PFSK-1 (cell line): ENCODE data around the gene SPAG8.

Source experiments
- FOXP2 ChIP-seq: optimal IDR thresholded peaks from 2 replicates; pipeline ENCODE3; 2011; ENCODE audit warnings: borderline replicate concordance, control low read depth, inconsistent platforms; ENCODE audit not compliant: insufficient read depth; ENCODE audit errors: extremely low read length, extremely low read depth
- POLR2AphosphoS5 ChIP-seq: IDR thresholded peaks from 2 replicates; pipeline ENCODE4 v1.6.1; 2012; ENCODE audit warnings: low read depth, mild to moderate bottlenecking, control low read depth, low read length, moderate library complexity
- SIN3A ChIP-seq: IDR thresholded peaks from 2 replicates; pipeline ENCODE4 v1.6.1; 2012; ENCODE audit warnings: mild to moderate bottlenecking, low read length, moderate library complexity, borderline replicate concordance; ENCODE audit not compliant: insufficient read depth
- TAF1 ChIP-seq: IDR thresholded peaks from 2 replicates; pipeline ENCODE4 v1.6.1; 2012; ENCODE audit warnings: low read length, control low read depth, borderline replicate concordance; ENCODE audit not compliant: insufficient read depth
- TF ChIP-seq, protein P1 (sequence below), 2 experiments: IDR thresholded peaks; 2 replicates each; pipeline versions ENCODE4 v1.6.1 to v1.8.0; 2011 to 2012; ENCODE audit warnings: low read depth in 2 of 2, low read length in 2 of 2, control low read depth in 1 of 2, inconsistent platforms in 1 of 2, mild to moderate bottlenecking in 1 of 2, moderate library complexity in 1 of 2; ENCODE audit not compliant: insufficient read depth in 1 of 2

SPAG8 gene

DNA sequence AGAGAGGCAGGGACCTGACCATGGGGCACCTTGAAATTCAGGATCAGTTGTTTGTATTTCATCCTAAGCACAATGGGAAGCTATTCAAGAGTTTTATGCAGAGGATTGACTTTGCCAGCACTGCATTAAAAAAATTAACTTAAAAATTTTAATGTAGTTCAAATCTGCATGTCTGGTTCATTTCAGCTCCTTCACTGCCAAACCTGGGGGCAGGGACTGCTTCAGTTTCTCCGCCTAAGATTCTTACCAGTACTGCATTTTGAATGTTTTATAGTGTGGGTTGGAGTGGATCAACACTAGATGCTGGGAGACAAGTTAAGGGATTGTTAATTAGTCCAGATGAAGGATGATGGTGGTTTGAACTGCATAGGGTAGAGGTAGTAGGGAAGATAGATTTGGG, 42.3 kb downstream of the SPAG8 start:
- TF ChIP-seq SIN3A (no peak), POLR2AphosphoS5 (no peak), TAF1 (no peak), FOXP2 (no peak)
- TF ChIP-seq, protein P1, sequence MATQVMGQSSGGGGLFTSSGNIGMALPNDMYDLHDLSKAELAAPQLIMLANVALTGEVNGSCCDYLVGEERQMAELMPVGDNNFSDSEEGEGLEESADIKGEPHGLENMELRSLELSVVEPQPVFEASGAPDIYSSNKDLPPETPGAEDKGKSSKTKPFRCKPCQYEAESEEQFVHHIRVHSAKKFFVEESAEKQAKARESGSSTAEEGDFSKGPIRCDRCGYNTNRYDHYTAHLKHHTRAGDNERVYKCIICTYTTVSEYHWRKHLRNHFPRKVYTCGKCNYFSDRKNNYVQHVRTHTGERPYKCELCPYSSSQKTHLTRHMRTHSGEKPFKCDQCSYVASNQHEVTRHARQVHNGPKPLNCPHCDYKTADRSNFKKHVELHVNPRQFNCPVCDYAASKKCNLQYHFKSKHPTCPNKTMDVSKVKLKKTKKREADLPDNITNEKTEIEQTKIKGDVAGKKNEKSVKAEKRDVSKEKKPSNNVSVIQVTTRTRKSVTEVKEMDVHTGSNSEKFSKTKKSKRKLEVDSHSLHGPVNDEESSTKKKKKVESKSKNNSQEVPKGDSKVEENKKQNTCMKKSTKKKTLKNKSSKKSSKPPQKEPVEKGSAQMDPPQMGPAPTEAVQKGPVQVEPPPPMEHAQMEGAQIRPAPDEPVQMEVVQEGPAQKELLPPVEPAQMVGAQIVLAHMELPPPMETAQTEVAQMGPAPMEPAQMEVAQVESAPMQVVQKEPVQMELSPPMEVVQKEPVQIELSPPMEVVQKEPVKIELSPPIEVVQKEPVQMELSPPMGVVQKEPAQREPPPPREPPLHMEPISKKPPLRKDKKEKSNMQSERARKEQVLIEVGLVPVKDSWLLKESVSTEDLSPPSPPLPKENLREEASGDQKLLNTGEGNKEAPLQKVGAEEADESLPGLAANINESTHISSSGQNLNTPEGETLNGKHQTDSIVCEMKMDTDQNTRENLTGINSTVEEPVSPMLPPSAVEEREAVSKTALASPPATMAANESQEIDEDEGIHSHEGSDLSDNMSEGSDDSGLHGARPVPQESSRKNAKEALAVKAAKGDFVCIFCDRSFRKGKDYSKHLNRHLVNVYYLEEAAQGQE (IDR thresholded peaks at IDR 0.05; ENCODE audit: insufficient read depth in 1 of 2, low read depth in 2 of 2, low read length in 2 of 2) = no peak

DNA sequence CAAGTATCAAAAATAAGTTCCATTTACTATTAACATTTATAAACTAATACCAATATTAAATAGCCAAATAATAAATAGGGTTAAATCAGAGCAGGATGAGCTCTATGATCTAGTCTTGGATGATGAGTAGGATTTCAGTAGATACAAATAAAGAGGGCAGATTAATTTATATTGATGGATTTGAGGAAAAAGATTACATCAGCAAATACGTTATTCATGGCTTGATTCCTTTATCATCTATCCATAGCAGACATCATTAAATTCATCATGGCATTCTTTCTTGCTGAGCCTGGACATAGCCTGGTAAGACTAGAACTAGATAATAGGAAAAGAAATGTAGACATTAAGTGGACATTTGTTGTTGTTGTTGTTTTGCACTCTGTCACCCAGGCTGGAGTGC, 44.6 kb downstream of the SPAG8 start:
- TF ChIP-seq TAF1 (no peak), POLR2AphosphoS5 (no peak), SIN3A (no peak), FOXP2 (no peak)
- TF ChIP-seq, protein P1 (IDR thresholded peaks at IDR 0.05; ENCODE audit: insufficient read depth in 1 of 2, low read depth in 2 of 2, low read length in 2 of 2) = no peak

DNA sequence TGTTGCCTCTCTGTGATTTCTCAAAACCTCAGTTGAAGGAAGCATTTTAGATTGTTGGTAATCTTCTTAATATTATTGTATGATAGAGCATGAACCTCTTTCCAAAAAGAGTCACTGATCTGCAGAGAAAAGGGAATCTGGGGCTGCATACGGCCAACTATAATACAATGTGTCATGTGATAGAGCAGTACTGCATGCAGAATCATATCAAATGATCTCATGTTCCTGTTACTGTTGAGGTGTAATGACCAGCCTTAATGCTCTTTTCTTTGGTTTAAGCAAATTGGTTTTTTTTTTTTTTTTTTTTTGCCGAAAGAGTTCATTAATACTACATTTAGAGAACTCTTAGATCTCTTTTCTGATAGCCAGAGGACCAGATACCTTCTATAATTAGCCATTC, 45.1 kb downstream of the SPAG8 start:
- TF ChIP-seq FOXP2 = no peak
- TF ChIP-seq POLR2AphosphoS5 = no peak
- TF ChIP-seq, protein P1 (IDR thresholded peaks at IDR 0.05; ENCODE audit: insufficient read depth in 1 of 2, low read depth in 2 of 2, low read length in 2 of 2) = no peak
- no peak for TF ChIP-seq SIN3A
- no peak for TF ChIP-seq TAF1

DNA sequence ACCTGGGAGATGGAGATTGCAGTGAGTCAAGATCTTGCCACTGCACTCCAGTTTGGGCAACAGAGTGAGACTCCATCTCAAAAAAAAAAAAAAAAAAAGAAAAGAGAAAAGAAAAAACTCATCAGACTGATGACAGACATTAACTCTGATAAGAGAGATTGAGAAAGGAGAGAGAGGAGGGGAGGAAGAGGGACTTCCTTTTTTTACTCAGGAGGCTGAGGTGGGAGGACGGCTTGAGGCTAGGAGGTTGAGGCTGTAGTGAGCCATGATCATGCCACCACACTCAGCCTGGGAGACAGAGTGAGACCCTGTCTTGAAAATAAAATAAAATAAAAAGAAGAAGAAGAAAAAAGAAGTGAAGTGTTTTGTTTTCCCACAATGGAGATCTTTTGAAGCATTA, 48.3 kb downstream of the SPAG8 start:
- TF ChIP-seq SIN3A = no peak
- no peak for TF ChIP-seq TAF1
- TF ChIP-seq FOXP2 = no peak
- no peak for TF ChIP-seq POLR2AphosphoS5

DNA sequence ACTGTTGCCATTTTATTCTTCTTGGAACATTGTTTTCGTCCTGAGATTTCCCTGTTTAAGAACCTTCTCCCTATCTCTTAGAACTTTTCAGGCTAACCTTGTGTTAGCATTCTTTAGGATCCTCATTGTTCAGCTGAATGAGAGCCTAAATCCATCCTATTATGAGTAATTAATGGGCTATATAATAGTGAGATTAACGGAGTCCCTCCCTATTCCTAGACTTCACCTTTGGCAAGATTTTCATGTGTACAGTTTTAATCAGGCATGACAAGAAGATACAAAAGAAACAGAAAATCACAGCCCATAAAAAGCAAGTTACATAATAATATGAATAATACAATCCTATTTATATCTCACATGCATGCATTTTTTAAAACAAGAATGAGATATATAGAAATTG, 48.9 kb downstream of the SPAG8 start:
- TF ChIP-seq POLR2AphosphoS5 = no peak
- TF ChIP-seq TAF1 = no peak

DNA sequence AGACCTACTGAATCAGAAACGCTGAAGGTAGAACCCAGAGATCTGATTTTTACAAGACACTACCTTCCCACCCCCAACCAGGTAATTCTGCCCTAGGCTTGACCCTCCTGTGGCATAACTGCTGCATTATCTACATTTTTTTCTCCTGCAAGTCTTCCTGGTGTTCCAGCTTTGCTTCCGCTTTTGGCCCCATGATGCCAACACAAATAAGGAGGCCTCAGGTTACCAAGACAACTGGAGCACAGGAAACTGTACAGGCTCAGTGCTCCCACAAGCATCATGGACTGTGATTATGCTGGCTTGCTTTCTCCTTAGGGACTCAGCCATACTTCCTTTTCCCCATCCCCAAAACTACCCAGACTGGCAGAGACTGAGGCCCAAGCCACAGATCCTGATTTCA, 51.4 kb downstream of the SPAG8 start:
- TF ChIP-seq TAF1 = no peak
- no peak for TF ChIP-seq SIN3A
- TF ChIP-seq, protein P1 (IDR thresholded peaks at IDR 0.05; ENCODE audit: insufficient read depth in 1 of 2, low read depth in 2 of 2, low read length in 2 of 2) = no peak
- no peak for TF ChIP-seq POLR2AphosphoS5
- no peak for TF ChIP-seq FOXP2
